Effector memory CD4-positive, alpha-beta T cell (primary cell): ENCODE data around the gene SCRN1.

ENCODE experiments used
- DNase-seq, 3 donors: peaks; one replicate each; pipeline ENCODE4 v3.0.0-alpha.2; 2020
- H3K27ac ChIP-seq: 2 replicates; pipeline ENCODE4 v1.7.0; 2013; ENCODE audit warnings: mild to moderate bottlenecking, low read length, moderate library complexity; ENCODE audit not compliant: insufficient read depth, poor library complexity, severe bottlenecking
- H3K27me3 ChIP-seq: replicated peaks from 2 replicates; pipeline ENCODE4 v1.7.0; 2013; ENCODE audit warnings: mild to moderate bottlenecking, low read length; ENCODE audit not compliant: insufficient read depth, control insufficient read depth, poor library complexity, severe bottlenecking
- H3K36me3 ChIP-seq: 2 replicates; pipeline ENCODE4 v1.7.0; 2013; ENCODE audit warnings: mild to moderate bottlenecking, low read length, moderate library complexity; ENCODE audit not compliant: control insufficient read depth, insufficient read depth
- H3K4me1 ChIP-seq: 2 replicates; pipeline ENCODE4 v1.7.0; 2013; ENCODE audit warnings: low read length, mild to moderate bottlenecking; ENCODE audit not compliant: control insufficient read depth, insufficient read depth, poor library complexity, severe bottlenecking
- H3K4me3 ChIP-seq: 2 replicates; pipeline ENCODE4 v1.7.0; 2013; ENCODE audit warnings: low read length, low read depth, mild to moderate bottlenecking; ENCODE audit not compliant: insufficient read depth, poor library complexity, severe bottlenecking
- H3K9me3 ChIP-seq: 2 replicates; pipeline ENCODE4 v1.7.0; 2013; ENCODE audit warnings: mild to moderate bottlenecking, low read length, moderate library complexity; ENCODE audit not compliant: control insufficient read depth

SCRN1 gene

GRCh38 chr7:29987811-29988317 is 1.7 kb downstream of the SCRN1 start:
- DNase-seq = no peak
- Histone ChIP-seq H3K27ac (no peak overlapping the region), H3K9me3 (no peaks in the 10 kb centered on the region), H3K36me3 (no peaks in the 10 kb centered on the region), H3K27me3 (peaks cover 24% of the 10 kb centered on the region), H3K4me1 (peaks cover 2% of the 10 kb centered on the region), H3K4me3 (no peak overlapping the region)

DNA sequence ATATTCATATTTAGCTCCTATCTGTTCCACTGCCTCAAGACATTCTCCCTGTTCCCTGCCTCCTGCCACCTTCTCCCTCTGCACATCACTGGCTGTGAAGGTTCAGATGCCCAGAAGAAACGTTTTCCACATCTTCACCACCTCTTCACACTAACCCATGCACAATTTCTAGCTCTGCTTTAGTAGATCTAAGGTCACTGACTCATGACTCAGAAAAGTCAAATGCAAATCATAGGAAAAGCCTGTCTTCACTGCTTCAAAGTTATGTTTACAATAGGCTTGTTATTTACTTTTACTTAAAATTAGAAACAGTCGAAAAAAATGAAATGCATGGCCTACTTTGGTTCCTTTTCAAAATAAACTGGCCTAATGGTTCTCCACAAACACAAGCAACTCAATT is 2.5 kb downstream of the SCRN1 start:
- DNase-seq = no peak
- Histone ChIP-seq H3K9me3 (no peaks in the 10 kb centered on the region), H3K27ac (no peak overlapping the region), H3K27me3 (peaks cover 24% of the 10 kb centered on the region), H3K4me1 (peaks cover 2% of the 10 kb centered on the region), H3K36me3 (no peaks in the 10 kb centered on the region), H3K4me3 (no peak overlapping the region)

DNA sequence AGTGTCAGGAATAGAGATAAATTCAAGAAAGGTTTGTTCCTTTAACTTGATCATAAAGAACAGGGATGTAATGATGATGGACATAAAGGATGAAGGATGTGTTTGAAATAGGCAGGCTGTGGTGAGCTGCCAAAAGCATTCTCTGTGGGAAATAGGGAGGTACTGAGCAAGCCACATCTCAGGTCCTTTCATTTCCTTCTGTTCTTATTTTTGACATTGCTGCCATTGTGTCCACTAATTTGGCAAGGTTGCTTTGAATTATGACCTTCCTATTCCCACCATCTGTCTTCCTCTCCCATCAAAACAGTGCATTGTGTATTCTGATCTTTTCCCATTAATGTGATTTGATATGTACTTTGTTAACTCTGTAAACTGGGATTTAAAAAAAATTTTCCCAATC is 9.4 kb downstream of the SCRN1 start:
- DNase-seq = no peak
- H3K36me3 ChIP-seq = no peaks in the 10 kb centered on the region
- H3K27ac ChIP-seq = no peak overlapping the region
- no peaks in the 10 kb centered on the region for H3K4me1 ChIP-seq
- H3K4me3 ChIP-seq = no peak overlapping the region
- H3K9me3 ChIP-seq = no peaks in the 10 kb centered on the region
- no peaks in the 10 kb centered on the region for H3K27me3 ChIP-seq

DNA sequence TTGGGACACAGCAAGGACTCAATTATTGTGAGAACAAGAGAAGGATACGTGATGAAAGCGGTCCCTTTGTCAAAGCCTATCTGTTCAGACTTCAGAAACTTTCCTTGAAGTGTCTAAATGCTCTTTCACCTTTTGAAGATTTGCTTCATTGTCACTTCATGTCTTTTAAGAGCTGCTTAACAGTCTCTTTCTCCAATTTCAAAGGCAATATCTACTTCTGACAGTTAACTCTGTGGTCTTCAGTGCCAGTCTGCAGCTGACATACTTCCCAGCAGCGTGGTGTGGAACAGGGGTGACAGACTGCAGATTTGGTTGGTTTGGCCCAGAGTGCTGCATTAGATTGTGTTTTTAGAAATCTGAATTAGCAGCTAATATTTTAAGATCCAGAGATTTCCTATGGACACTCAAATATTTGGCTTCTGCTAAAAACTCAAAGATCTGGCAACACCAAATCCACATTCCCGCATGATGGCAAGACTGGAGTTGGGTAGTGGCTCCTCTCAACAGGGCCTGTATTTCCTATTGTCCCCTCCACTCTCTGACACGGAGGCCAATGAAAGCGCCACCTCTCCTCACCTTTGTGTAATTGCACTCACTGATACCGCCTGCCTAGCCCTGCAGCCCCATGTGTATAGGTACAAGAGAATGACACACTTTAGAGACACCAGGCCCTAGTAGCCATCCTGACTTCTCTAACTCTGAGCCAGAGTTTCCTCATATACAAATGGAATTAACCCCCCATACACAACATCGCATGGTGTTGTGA is 11.5 kb downstream of the SCRN1 start:
- Histone ChIP-seq H3K27me3 (no peaks in the 10 kb centered on the region), H3K36me3 (no peaks in the 10 kb centered on the region), H3K9me3 (no peaks in the 10 kb centered on the region), H3K4me1 (no peaks in the 10 kb centered on the region), H3K4me3 (no peak overlapping the region), H3K27ac (no peak overlapping the region)
- DNase-seq = no peak

GRCh38 chr7:29976673-29977415 is 12.8 kb downstream of the SCRN1 start:
- no peaks in the 10 kb centered on the region for H3K27me3 ChIP-seq
- no peaks in the 10 kb centered on the region for H3K36me3 ChIP-seq
- no peak overlapping the region for H3K4me3 ChIP-seq
- no peaks in the 10 kb centered on the region for H3K4me1 ChIP-seq
- H3K9me3 ChIP-seq = no peaks in the 10 kb centered on the region
- H3K27ac ChIP-seq = no peak overlapping the region
- DNase-seq = no peak

DNA sequence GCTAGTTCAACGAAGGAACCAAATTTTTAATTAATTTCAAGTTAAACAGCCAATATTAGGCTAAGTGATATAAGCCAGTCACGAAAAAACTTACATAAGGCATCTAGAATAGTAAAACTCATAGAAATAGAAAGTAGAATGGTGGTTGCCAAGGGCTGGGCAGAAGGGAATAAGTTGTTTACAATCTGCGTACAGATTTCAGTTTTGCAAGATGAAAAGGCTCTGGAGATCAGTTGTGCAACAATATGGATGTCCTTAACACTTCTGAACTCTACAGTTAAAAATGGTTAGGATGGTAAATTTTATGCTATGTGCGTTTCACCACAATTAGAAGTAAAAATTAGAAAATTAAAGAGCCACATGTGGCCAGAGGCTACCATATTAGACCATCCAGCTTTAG is 13.3 kb downstream of the SCRN1 start:
- Histone ChIP-seq H3K36me3 (no peaks in the 10 kb centered on the region), H3K9me3 (no peaks in the 10 kb centered on the region), H3K4me1 (no peaks in the 10 kb centered on the region), H3K27me3 (no peaks in the 10 kb centered on the region), H3K4me3 (no peak overlapping the region), H3K27ac (no peak overlapping the region)
- DNase-seq = no peak

DNA sequence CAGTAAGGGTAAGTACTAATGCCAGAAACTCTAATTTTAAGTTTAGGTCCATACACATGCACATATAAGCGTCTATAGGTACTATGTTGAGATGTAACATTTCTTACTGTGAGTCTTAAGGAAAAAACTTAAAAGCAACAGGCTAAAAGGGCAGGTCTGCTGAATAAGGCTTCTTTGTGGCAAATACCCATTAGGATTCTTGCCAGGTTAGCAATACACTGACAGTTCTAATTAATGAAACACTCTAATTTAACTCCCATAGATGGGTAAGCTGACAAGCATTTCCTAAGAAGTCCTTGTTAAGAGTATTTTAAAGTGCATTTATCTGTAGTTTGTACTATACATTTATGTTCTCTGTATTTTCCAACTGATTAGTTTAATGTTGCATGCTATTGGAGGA is 14.0 kb downstream of the SCRN1 start:
- Histone ChIP-seq H3K9me3 (no peaks in the 10 kb centered on the region), H3K4me3 (no peak overlapping the region), H3K27me3 (no peaks in the 10 kb centered on the region), H3K36me3 (no peaks in the 10 kb centered on the region), H3K27ac (no peak overlapping the region), H3K4me1 (no peaks in the 10 kb centered on the region)
- DNase-seq = no peak

GRCh38 chr7:29974286-29974685 is 15.3 kb downstream of the SCRN1 start:
- Histone ChIP-seq H3K4me1 (no peaks in the 10 kb centered on the region), H3K36me3 (no peaks in the 10 kb centered on the region), H3K27ac (no peak overlapping the region), H3K9me3 (no peaks in the 10 kb centered on the region), H3K27me3 (no peaks in the 10 kb centered on the region), H3K4me3 (no peak overlapping the region)
- no peak for DNase-seq

DNA sequence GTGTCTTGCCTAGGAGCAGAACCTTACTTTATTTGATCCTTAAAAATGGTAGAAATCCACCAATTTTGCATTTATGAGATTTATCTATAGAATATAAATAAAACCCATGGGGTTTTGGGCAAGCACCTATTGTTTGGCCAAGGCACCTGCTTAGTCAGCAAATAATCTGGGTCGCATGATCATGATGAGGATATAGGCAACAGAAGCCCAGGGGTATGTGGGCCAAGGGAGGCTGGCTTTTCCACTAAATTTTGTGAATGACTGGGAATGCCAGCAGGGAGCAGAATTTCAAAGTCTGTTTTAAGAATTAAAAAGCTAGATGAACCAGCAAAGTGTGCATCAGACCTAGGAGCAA is 17.3 kb downstream of the SCRN1 start:
- no peak for DNase-seq
- Histone ChIP-seq H3K27ac (no peak overlapping the region), H3K27me3 (no peaks in the 10 kb centered on the region), H3K36me3 (no peaks in the 10 kb centered on the region), H3K4me1 (no peaks in the 10 kb centered on the region), H3K9me3 (no peaks in the 10 kb centered on the region), H3K4me3 (no peak overlapping the region)

GRCh38 chr7:29971566-29972314 is 17.9 kb downstream of the SCRN1 start:
- no peaks in the 10 kb centered on the region for H3K4me1 ChIP-seq
- H3K27me3 ChIP-seq = no peaks in the 10 kb centered on the region
- H3K9me3 ChIP-seq = no peaks in the 10 kb centered on the region
- H3K4me3 ChIP-seq = no peak overlapping the region
- no peak for DNase-seq
- no peaks in the 10 kb centered on the region for H3K36me3 ChIP-seq
- H3K27ac ChIP-seq = no peak overlapping the region
